Calu3 (cell line): ENCODE data around the gene ASB3. TPM values are rescaled to one million over a fixed set of nuclear protein-coding genes. Genes with fewer than 3 reads are reported as not detected.

Experiments
- BruUV-seq: library from RNA; stranded (reverse); fragments of 400-500 nt; replicated peaks from 2 replicates; lab custom pipeline; 2021; lab: Mats Ljungman, UMichigan
- CTCF ChIA-PET: fragments of 300-600 bp; sonication (Branson Sonifier 250); formaldehyde crosslinking; loops from one replicate; lab custom pipeline; 2022; ENCODE audit warnings: antibody characterized with exemption; lab: Charles Lee
- DNase-seq: peaks from one replicate; pipeline ENCODE4 v3.0.0; 2022
- H3K27ac Mint-ChIP-seq: one replicate; pipeline ENCODE4 v1.8.0; 2022; ENCODE audit warnings: mixed read lengths; ENCODE audit not compliant: unreplicated experiment
- H3K27me3 Mint-ChIP-seq: one replicate; pipeline ENCODE4 v1.8.0; 2022; ENCODE audit warnings: mixed read lengths; ENCODE audit not compliant: unreplicated experiment
- H3K36me3 Mint-ChIP-seq: one replicate; pipeline ENCODE4 v1.8.0; 2022; ENCODE audit warnings: mild to moderate bottlenecking, moderate library complexity, mixed read lengths; ENCODE audit not compliant: insufficient read depth, unreplicated experiment
- H3K4me1 Mint-ChIP-seq: one replicate; pipeline ENCODE4 v1.8.0; 2022; ENCODE audit warnings: mild to moderate bottlenecking, low read depth, mixed read lengths; ENCODE audit not compliant: unreplicated experiment
- H3K4me3 Mint-ChIP-seq: one replicate; pipeline ENCODE4 v1.8.0; 2022; ENCODE audit warnings: mild to moderate bottlenecking, low read depth, moderate library complexity, mixed read lengths; ENCODE audit not compliant: unreplicated experiment
- H3K9me3 Mint-ChIP-seq: one replicate; pipeline ENCODE4 v1.8.0; 2022; ENCODE audit warnings: low read depth, mixed read lengths; ENCODE audit not compliant: unreplicated experiment
- intact Hi-C: fragments of 100-400 bp; cut with micrococcal nuclease; formaldehyde crosslinking; loops from one replicate; pipeline ENCODE4 v1.10.0; 2022; ENCODE audit not compliant: unreplicated experiment
- total RNA-seq: library from RNA; stranded (reverse); gene quantifications from 2 replicates; pipeline ENCODE4 v1.2.3, GENCODE V29; 2022
- TF ChIP-seq, protein P1 (sequence below): fragments of 200-600 bp; IDR thresholded peaks from one replicate; pipeline ENCODE4 v1.8.0; 2022; ENCODE audit warnings: antibody characterized with exemption; ENCODE audit not compliant: unreplicated experiment

Gene ASB3
- total RNA-seq, 1 experiment from 2014 or later: 15.8 TPM

DNA sequence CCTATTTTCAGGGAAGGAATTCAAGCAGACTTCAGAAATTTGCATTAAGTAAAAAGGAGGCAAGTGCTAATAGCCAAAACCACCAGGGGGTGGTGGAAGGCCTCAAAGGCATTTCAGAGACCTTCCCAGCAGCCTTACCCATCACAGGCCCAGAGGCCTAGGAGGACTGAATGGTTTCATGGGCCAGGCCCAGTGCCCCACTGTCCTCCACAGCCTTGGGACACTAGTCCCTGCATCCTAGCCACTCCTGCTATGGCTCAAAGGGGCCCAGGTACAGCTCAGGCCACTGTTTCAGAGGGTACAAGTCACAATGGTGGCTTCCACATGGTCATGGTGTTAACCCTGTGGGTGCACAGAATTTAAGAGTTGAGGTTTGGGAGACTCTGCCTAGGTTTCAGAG, 77.8 kb downstream of the ASB3 start:
- no peak for DNase-seq
- H3K27me3 Mint-ChIP-seq: no peaks in the 10 kb centered on the region
- CTCF ChIA-PET: no interaction called here
- no peaks in the 10 kb centered on the region for H3K4me1 Mint-ChIP-seq
- H3K27ac Mint-ChIP-seq: no peak overlapping the region
- intact Hi-C loops: no loop called here
- peaks cover 13% of the 10 kb centered on the region for H3K9me3 Mint-ChIP-seq
- no peak overlapping the region for H3K4me3 Mint-ChIP-seq
- H3K36me3 Mint-ChIP-seq: peaks cover 10% of the 10 kb centered on the region
- TF ChIP-seq, protein P1, sequence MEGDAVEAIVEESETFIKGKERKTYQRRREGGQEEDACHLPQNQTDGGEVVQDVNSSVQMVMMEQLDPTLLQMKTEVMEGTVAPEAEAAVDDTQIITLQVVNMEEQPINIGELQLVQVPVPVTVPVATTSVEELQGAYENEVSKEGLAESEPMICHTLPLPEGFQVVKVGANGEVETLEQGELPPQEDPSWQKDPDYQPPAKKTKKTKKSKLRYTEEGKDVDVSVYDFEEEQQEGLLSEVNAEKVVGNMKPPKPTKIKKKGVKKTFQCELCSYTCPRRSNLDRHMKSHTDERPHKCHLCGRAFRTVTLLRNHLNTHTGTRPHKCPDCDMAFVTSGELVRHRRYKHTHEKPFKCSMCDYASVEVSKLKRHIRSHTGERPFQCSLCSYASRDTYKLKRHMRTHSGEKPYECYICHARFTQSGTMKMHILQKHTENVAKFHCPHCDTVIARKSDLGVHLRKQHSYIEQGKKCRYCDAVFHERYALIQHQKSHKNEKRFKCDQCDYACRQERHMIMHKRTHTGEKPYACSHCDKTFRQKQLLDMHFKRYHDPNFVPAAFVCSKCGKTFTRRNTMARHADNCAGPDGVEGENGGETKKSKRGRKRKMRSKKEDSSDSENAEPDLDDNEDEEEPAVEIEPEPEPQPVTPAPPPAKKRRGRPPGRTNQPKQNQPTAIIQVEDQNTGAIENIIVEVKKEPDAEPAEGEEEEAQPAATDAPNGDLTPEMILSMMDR: no peak
- no TSS peak for BruUV-seq

DNA sequence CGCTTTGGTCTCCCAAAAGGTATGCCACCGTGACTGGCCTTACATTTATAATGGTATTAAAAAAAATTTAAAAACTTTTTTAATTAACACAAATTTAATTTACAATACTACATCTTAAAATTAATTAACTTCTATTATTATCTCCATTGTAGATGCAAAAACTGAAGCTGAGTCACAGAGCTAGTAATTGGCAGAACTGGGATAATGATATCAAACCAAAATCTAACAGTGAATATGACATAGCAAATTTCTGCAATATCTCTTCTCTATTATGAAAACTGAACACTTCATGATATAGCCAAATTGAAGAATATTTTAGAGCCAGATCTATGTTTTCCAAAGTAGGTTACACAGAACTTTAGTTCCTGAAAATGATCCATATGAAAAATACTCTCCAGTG, 85.5 kb downstream of the ASB3 start:
- TF ChIP-seq, protein P1: no peak
- no peak overlapping the region for H3K27ac Mint-ChIP-seq
- BruUV-seq: no TSS peak
- DNase-seq: no peak
- intact Hi-C loops: no loop called here
- no peaks in the 10 kb centered on the region for H3K27me3 Mint-ChIP-seq
- H3K4me1 Mint-ChIP-seq: no peaks in the 10 kb centered on the region
- H3K4me3 Mint-ChIP-seq: no peak overlapping the region
- no peaks in the 10 kb centered on the region for H3K9me3 Mint-ChIP-seq
- no peaks in the 10 kb centered on the region for H3K36me3 Mint-ChIP-seq
- CTCF ChIA-PET: no interaction called here

DNA sequence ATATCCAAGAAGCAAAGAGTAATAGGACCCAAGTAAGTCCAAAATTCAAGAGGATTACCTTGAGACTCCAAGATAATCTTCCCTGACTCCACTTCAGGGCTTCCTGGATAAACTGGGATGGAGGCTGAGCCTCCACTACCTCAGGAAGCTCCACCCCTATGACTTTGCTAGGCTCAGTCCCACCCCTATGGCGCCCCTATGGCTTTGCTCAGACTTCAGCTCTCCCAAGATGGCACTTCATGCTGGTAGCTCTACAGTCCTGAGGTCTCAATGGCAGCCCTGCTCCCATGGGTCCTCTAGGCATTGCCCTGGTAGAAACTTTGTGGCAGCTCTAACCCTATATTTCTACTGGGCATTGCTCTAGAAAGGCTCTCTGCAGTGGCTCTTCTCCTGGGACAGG, 89.1 kb downstream of the ASB3 start:
- Mint-ChIP-seq H3K9me3 (no peaks in the 10 kb centered on the region), H3K27me3 (no peaks in the 10 kb centered on the region), H3K36me3 (no peaks in the 10 kb centered on the region), H3K27ac (no peak overlapping the region), H3K4me3 (no peak overlapping the region), H3K4me1 (no peaks in the 10 kb centered on the region)
- DNase-seq: no peak
- CTCF ChIA-PET: no interaction called here
- TF ChIP-seq, protein P1: no peak
- no TSS peak for BruUV-seq
- intact Hi-C loops: no loop called here

DNA sequence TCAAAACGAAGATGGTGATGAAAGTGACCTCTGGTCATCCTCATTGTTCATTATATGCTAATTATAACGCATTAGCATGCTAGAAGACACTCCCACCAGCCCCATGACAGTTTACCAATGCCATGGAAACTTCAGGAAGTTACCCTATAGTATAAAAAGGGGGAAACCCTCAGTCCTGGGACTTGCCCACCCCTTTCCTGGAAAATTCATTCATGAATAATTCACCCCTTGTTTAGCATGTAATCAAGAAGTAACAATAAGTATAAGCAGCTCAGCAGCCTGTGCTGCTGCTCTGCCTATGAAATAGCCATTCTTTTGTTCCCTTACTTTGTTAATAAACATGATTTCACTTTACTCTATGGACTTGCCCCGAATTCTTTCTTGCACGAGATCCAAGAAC, 89.7 kb downstream of the ASB3 start:
- CTCF ChIA-PET: no interaction called here
- Mint-ChIP-seq H3K4me1 (no peaks in the 10 kb centered on the region), H3K27ac (no peak overlapping the region), H3K27me3 (no peaks in the 10 kb centered on the region), H3K9me3 (no peaks in the 10 kb centered on the region), H3K4me3 (no peak overlapping the region), H3K36me3 (no peaks in the 10 kb centered on the region)
- no TSS peak for BruUV-seq
- intact Hi-C loops: no loop called here
- TF ChIP-seq, protein P1: no peak
- no peak for DNase-seq
